Upper lobe of right lung (tissue), 1 donor: Measurements from ENCODE around the gene CAMK4. TPM values are rescaled to one million over a fixed set of nuclear protein-coding genes. Genes with fewer than 3 reads are reported as not detected.
"Not testable (repeated sequence)": the region's sequence is repeated elsewhere in the genome, so short reads cannot be mapped to it uniquely, and the experiment has no call there.

Experiments
- ATAC-seq: fragments of 200-7000 bp; cut with Tn5 transposase; one replicate; pipeline ENCODE4 v1.9.1; 2020; ENCODE audit warnings: mild to moderate bottlenecking, moderate library complexity
- DNase-seq: peaks from one replicate; pipeline ENCODE4 v3.0.0-alpha.2; 2020
- H3K27ac ChIP-seq: fragments of 200-600 bp; one replicate; pipeline ENCODE4 v1.8.0; 2022
- H3K27me3 ChIP-seq: fragments of 200-600 bp; one replicate; pipeline ENCODE4 v1.8.0; 2022; ENCODE audit warnings: mild to moderate bottlenecking
- H3K36me3 ChIP-seq: fragments of 200-600 bp; one replicate; pipeline ENCODE4 v1.8.0; 2022
- H3K4me1 ChIP-seq: fragments of 200-600 bp; one replicate; pipeline ENCODE4 v1.8.0; 2022
- H3K4me3 ChIP-seq: fragments of 200-600 bp; one replicate; pipeline ENCODE4 v1.8.0; 2022; ENCODE audit warnings: mild to moderate bottlenecking
- H3K9me3 ChIP-seq: fragments of 200-600 bp; one replicate; pipeline ENCODE4 v1.8.0; 2022
- CTCF ChIP-seq: fragments of 200-600 bp; IDR thresholded peaks from one replicate; pipeline ENCODE4 v1.8.0; 2022; ENCODE audit warnings: antibody characterized with exemption
- intact Hi-C: fragments of 100-400 bp; cut with DNase I; formaldehyde crosslinking; loops from one replicate; pipeline ENCODE4 v1.11.0; 2022
- total RNA-seq: library from RNA; stranded (reverse); fragmentation: NEBNext Ultra II Directional; extraction: Animal tissue kit (Norgen Biotek cat#: 25700); gene quantifications from one replicate; pipeline ENCODE4 v1.2.1, GENCODE V29; 2021
- donor health status: DM: no; HTN: yes; CAD: no; lungs with severe emphysema.

CAMK4 gene
- total RNA-seq, 1 donor from 2014 or later, result 3.8 TPM

GRCh38 chr5:111345731-111346130 lies 121.5 kb downstream of the CAMK4 start:
- TF ChIP-seq CTCF, result no peak
- H3K4me1 ChIP-seq, result no peaks in the 10 kb centered on the region
- no peak overlapping the region for H3K4me3 ChIP-seq
- intact Hi-C loops, result no loop called here
- no peak overlapping the region for H3K27ac ChIP-seq
- H3K9me3 ChIP-seq, result no peaks in the 10 kb centered on the region
- H3K36me3 ChIP-seq, result no peaks in the 10 kb centered on the region
- DNase-seq, result no peak
- H3K27me3 ChIP-seq, result no peaks in the 10 kb centered on the region
- ATAC-seq, result no peak

- Histone ChIP-seq H3K27me3 (no peaks in the 10 kb centered on the region), H3K4me1 (no peaks in the 10 kb centered on the region), H3K9me3 (no peaks in the 10 kb centered on the region), H3K4me3 (no peak overlapping the region), H3K27ac (no peak overlapping the region), H3K36me3 (no peaks in the 10 kb centered on the region)
- intact Hi-C loops, result no loop called here
- no peak for TF ChIP-seq CTCF
- no peak for DNase-seq
- ATAC-seq, result no peak
Measured at GRCh38 chr5:111347021-111347420, 122.8 kb downstream of the CAMK4 start.

- H3K4me3 ChIP-seq, result no peak overlapping the region
- no peak for TF ChIP-seq CTCF
- no peak for ATAC-seq
Measured at GRCh38 chr5:111348661-111349329, 124.6 kb downstream of the CAMK4 start.

GRCh38 chr5:111349429-111349828 lies 125.2 kb downstream of the CAMK4 start:
- no peaks in the 10 kb centered on the region for H3K27me3 ChIP-seq
- DNase-seq, result no peak
- no peaks in the 10 kb centered on the region for H3K9me3 ChIP-seq
- no peak overlapping the region for H3K27ac ChIP-seq
- intact Hi-C loops, result no loop called here
- TF ChIP-seq CTCF, result no peak
- H3K36me3 ChIP-seq, result no peaks in the 10 kb centered on the region
- no peak overlapping the region for H3K4me3 ChIP-seq
- H3K4me1 ChIP-seq, result no peaks in the 10 kb centered on the region
- ATAC-seq, result no peak

More at GRCh38 chr5:111348661-111349329, 124.6 kb downstream of the CAMK4 start:
- Histone ChIP-seq H3K9me3 (no peaks in the 10 kb centered on the region), H3K36me3 (no peaks in the 10 kb centered on the region), H3K4me1 (no peaks in the 10 kb centered on the region), H3K27me3 (no peaks in the 10 kb centered on the region), H3K27ac (no peak overlapping the region)
- no peak for DNase-seq
- intact Hi-C loops, result no loop called here

GRCh38 chr5:111353035-111353434 lies 128.9 kb downstream of the CAMK4 start:
- no peaks in the 10 kb centered on the region for H3K4me1 ChIP-seq
- no peak for TF ChIP-seq CTCF
- DNase-seq, result no peak
- no peak overlapping the region for H3K4me3 ChIP-seq
- intact Hi-C loops, result no loop called here
- H3K9me3 ChIP-seq, result no peaks in the 10 kb centered on the region
- no peaks in the 10 kb centered on the region for H3K36me3 ChIP-seq
- no peaks in the 10 kb centered on the region for H3K27me3 ChIP-seq
- no peak overlapping the region for H3K27ac ChIP-seq
- no peak for ATAC-seq

GRCh38 chr5:111358726-111359125 lies 134.5 kb downstream of the CAMK4 start:
- H3K27ac ChIP-seq, H3K27me3 ChIP-seq, ATAC-seq, H3K36me3 ChIP-seq, DNase-seq, H3K4me3 ChIP-seq, intact Hi-C loops, H3K4me1 ChIP-seq, H3K9me3 ChIP-seq: not testable (repeated sequence)
